Endothelial cell of umbilical vein (primary cell): Measurements from ENCODE around the gene CFAP210. TPM values are rescaled to one million over a fixed set of nuclear protein-coding genes. Genes with fewer than 3 reads are reported as not detected.

Experiments
- BruUV-seq: library from RNA; stranded (reverse); fragments of 400-500 nt; replicated peaks from 2 replicates; lab custom pipeline; 2021; lab: Mats Ljungman, UMichigan
- CTCF ChIA-PET: fragments of 300-600, 350-600 bp; sonication (Branson Sonifier 250); formaldehyde crosslinking; loops from one replicate; lab custom pipeline; 2021; ENCODE audit warnings: antibody characterized with exemption, inconsistent platforms; lab: Charles Lee
- POLR2A ChIA-PET: fragments of 300-600, 350-600 bp; sonication (Branson Sonifier 250); formaldehyde crosslinking; loops from one replicate; lab custom pipeline; 2021; ENCODE audit warnings: antibody characterized with exemption, inconsistent platforms; lab: Charles Lee
- DNase-seq: peaks from one replicate; pipeline ENCODE4 v3.0.0-alpha.2; 2011; ENCODE audit warnings: low read depth, low spot score
- FAIRE-seq: peaks from 2 replicates; lab custom pipeline; 2011; peaks lifted over from hg19 to GRCh38; lab: Jason Lieb, UNC
- H2AFZ ChIP-seq: 2 replicates; pipeline ENCODE4 v1.6.0; 2012; ENCODE audit warnings: low read depth, low read length, control low read depth, inconsistent platforms
- H3K27ac ChIP-seq: 2 replicates; pipeline ENCODE4 v1.5.1; 2011; ENCODE audit warnings: low read depth, mild to moderate bottlenecking, control low read depth, low read length, moderate library complexity; ENCODE audit not compliant: insufficient read depth
- H3K27me3 ChIP-seq, 2 experiments: 2 replicates each; pipeline versions ENCODE4 v1.6.0 to v1.6.1; 2011; ENCODE audit warnings: low read length in 2 of 2, mixed read lengths in 1 of 2; ENCODE audit not compliant: control insufficient read depth in 2 of 2, insufficient read depth in 2 of 2
- H3K36me3 ChIP-seq, 2 experiments: 2 replicates in 1 of 2; 3 replicates in 1 of 2; pipeline ENCODE4 v1.5.1; 2011; ENCODE audit warnings: low read length in 2 of 2, mild to moderate bottlenecking in 1 of 2, moderate library complexity in 1 of 2; ENCODE audit not compliant: control insufficient read depth in 2 of 2, insufficient read depth in 2 of 2; ENCODE audit errors: extremely low read depth in 1 of 2
- H3K4me1 ChIP-seq: 3 replicates; pipeline ENCODE4 v1.5.1; 2011; ENCODE audit warnings: mild to moderate bottlenecking, low read length; ENCODE audit not compliant: control insufficient read depth, insufficient read depth; ENCODE audit errors: extremely low read depth
- H3K4me2 ChIP-seq: 2 replicates; pipeline ENCODE4 v1.6.1; 2011; ENCODE audit warnings: low read length, control low read depth, mixed read lengths; ENCODE audit not compliant: insufficient read depth
- H3K4me3 ChIP-seq, 3 experiments: fragments of 200-600 bp in 1 of 3; sonication (generic), shearing (Covaris generic) in 1 of 3; replicated peaks in 1 of 3; 2 replicates each; pipeline ENCODE4 v1.5.1; 2011 to 2016; ENCODE audit warnings: control low read depth in 3 of 3, low read length in 3 of 3, mild to moderate bottlenecking in 2 of 3, inconsistent platforms in 1 of 3, low read depth in 1 of 3, moderate library complexity in 1 of 3; ENCODE audit not compliant: insufficient read depth in 1 of 3
- H3K79me2 ChIP-seq: 2 replicates; pipeline ENCODE4 v1.6.0; 2012; ENCODE audit warnings: low read length, inconsistent platforms; ENCODE audit not compliant: control insufficient read depth, insufficient read depth
- H3K9ac ChIP-seq: replicated peaks from 2 replicates; pipeline ENCODE3; 2011; ENCODE audit warnings: low read length, control low read depth; ENCODE audit not compliant: insufficient read depth; ENCODE audit errors: extremely low read depth
- H3K9me1 ChIP-seq: replicated peaks from 3 replicates; pipeline ENCODE4 v1.6.0; 2011; ENCODE audit warnings: mild to moderate bottlenecking, low read length; ENCODE audit not compliant: control insufficient read depth, insufficient read depth; ENCODE audit errors: extremely low read depth
- H3K9me3 ChIP-seq: replicated peaks from 2 replicates; pipeline ENCODE4 v1.5.1; 2012; ENCODE audit warnings: low read length, inconsistent platforms; ENCODE audit not compliant: control insufficient read depth, insufficient read depth
- H4K20me1 ChIP-seq: replicated peaks from 2 replicates; pipeline ENCODE3; 2011; ENCODE audit warnings: mild to moderate bottlenecking, low read length; ENCODE audit not compliant: control insufficient read depth, insufficient read depth; ENCODE audit errors: extremely low read depth
- CTCF ChIP-seq, 2 donors: IDR thresholded peaks; 1 replicate in 1 of 2; 2 replicates in 1 of 2; pipeline ENCODE4 v1.5.1; 2011; ENCODE audit warnings: low read length in 2 of 2, mild to moderate bottlenecking in 2 of 2, moderate library complexity in 2 of 2, control low read depth in 1 of 2, inconsistent platforms in 1 of 2, low read depth in 1 of 2; ENCODE audit not compliant: insufficient read depth in 1 of 2; ENCODE audit errors: extremely low read depth in 1 of 2
- EZH2 ChIP-seq: IDR thresholded peaks from 2 replicates; pipeline ENCODE4 v1.6.1; 2012; ENCODE audit warnings: borderline replicate concordance, low read depth, mild to moderate bottlenecking, moderate library complexity, low read length, inconsistent platforms; ENCODE audit not compliant: severe bottlenecking
- FOS ChIP-seq: IDR thresholded peaks from 2 replicates; pipeline ENCODE4 v1.6.1; 2011; ENCODE audit warnings: mild to moderate bottlenecking, low read length, moderate library complexity, borderline replicate concordance; ENCODE audit not compliant: insufficient read depth
- GATA2 ChIP-seq: IDR thresholded peaks from 2 replicates; pipeline ENCODE4 v1.7.0; 2011; ENCODE audit warnings: low read depth, mild to moderate bottlenecking, moderate library complexity, mixed read lengths, low read length; ENCODE audit not compliant: insufficient read length, insufficient read depth
- JUN ChIP-seq: IDR thresholded peaks from 2 replicates; pipeline ENCODE4 v1.6.1; 2011; ENCODE audit warnings: borderline replicate concordance, low read depth; ENCODE audit not compliant: insufficient read length, insufficient read depth
- MYC ChIP-seq: IDR thresholded peaks from one replicate; pipeline ENCODE4 v1.6.1; 2011; ENCODE audit warnings: mild to moderate bottlenecking, low read depth, low read length
- POLR2A ChIP-seq: IDR thresholded peaks from 2 replicates; pipeline ENCODE4 v1.6.1; 2012; ENCODE audit warnings: low read depth, mild to moderate bottlenecking, control low read depth, low read length
- POLR2AphosphoS5 ChIP-seq: IDR thresholded peaks from 2 replicates; pipeline ENCODE4 v1.6.1; 2012; ENCODE audit warnings: low read depth, mild to moderate bottlenecking, control low read depth, low read length, moderate library complexity; ENCODE audit not compliant: insufficient read depth
- dilution Hi-C: fragments of 300-500 bp; cut with MboI; formaldehyde crosslinking; loops from one replicate; pipeline ENCODE4 v1.15.0; 2019; ENCODE audit warnings: low sequenced_read_pairs; ENCODE audit not compliant: extremely low pct_ligation_motif_present
- intact Hi-C: fragments of 100-400 bp; cut with micrococcal nuclease; formaldehyde crosslinking; loops from one replicate; pipeline ENCODE4 v1.10.0; 2022
- polyA plus RNA-seq, 4 experiments: library from polyadenylated mRNA; depleted of rRNA in 3 of 4; stranded (reverse) in 3 of 4; unstranded in 1 of 4; fragments of >200 nt; gene quantifications; 2 replicates each; pipeline versions ENCODE4 v1.2.1 to v1.2.3, GENCODE V29; 2011 to 2012; ENCODE audit warnings: missing spikeins in 1 of 4
- total RNA-seq: library from RNA; stranded (reverse); gene quantifications from 2 replicates; pipeline ENCODE4 v1.2.3, GENCODE V29; 2021
- TF ChIP-seq, protein P1 (sequence below): IDR thresholded peaks from 2 replicates; pipeline ENCODE4 v1.6.1; 2011; ENCODE audit not compliant: insufficient read depth, insufficient read length

Gene CFAP210
- total and polyA plus RNA-seq, 2 donors (not counting 3 experiments of a cell fraction or from before 2014, with no cell fraction given): not detected

- dilution Hi-C loops: no loop called here
- no peak for FAIRE-seq
- CTCF ChIA-PET: interaction anchor here (1.0 to 1.6 kb wide), 2 partner anchors 11 to 164 kb away, joined by 3 to 4 read pairs; no protein-coding TSS in a partner anchor
Observed at GRCh38 chr2:169625781-169626180, 68.4 kb downstream of the CFAP210 start.

More at GRCh38 chr2:169625781-169626180, 68.4 kb downstream of the CFAP210 start:
- DNase-seq: no peak
- Histone ChIP-seq H3K27me3 (no peaks in the 10 kb centered on the region), H3K9me3 (no peaks in the 10 kb centered on the region), H3K9ac (no peak overlapping the region), H3K4me3 (no peak overlapping the region), H3K4me2 (no peak overlapping the region), H3K4me1 (no peaks in the 10 kb centered on the region), H3K27ac (no peak overlapping the region), H3K36me3 (no peaks in the 10 kb centered on the region), H3K9me1 (no peaks in the 10 kb centered on the region), H3K79me2 (no peaks in the 10 kb centered on the region), H2AFZ (no peak overlapping the region), H4K20me1 (no peaks in the 10 kb centered on the region)
- intact Hi-C loops: no loop called here
- no TSS peak for BruUV-seq
- POLR2A ChIA-PET: no interaction called here
- TF ChIP-seq JUN (no peak), POLR2A (no peak), CTCF (IDR thresholded peaks at IDR 0.05; ENCODE audit: extremely low read depth in 1 of 2, insufficient read depth in 1 of 2, low read depth in 1 of 2, low read length in 2 of 2) (no peak), POLR2AphosphoS5 (no peak), MYC (no peak), FOS (no peak), EZH2 (no peak), GATA2 (no peak)
- TF ChIP-seq, protein P1, sequence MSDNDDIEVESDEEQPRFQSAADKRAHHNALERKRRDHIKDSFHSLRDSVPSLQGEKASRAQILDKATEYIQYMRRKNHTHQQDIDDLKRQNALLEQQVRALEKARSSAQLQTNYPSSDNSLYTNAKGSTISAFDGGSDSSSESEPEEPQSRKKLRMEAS: no peak
